ENCODE measurements around the gene FAM229B.

FAM229B gene

GRCh38 chr6:112054001-112054400, 33.4 kb upstream of the FAM229B start, which contains the start of gene CCN6:
Gene CCN6 (plus strand): TSS chr6:112054104. CDS start chr6:112054358, 254 bp downstream.
- no peak within 1 kb of the TSS for H3K27ac ChIP-seq
- TF ChIP-seq CTCF (conservative IDR thresholded peaks at IDR 0.05) (no peak), ZFX (IDR thresholded peaks at IDR 0.05) (no peak)

GRCh38 chr6:112054555-112055190, 32.7 kb upstream of the FAM229B start:
- H3K27ac ChIP-seq = no peak overlapping the region
- TF ChIP-seq ZFX (IDR thresholded peaks at IDR 0.05) = no peak
- no peak for TF ChIP-seq CTCF (conservative IDR thresholded peaks at IDR 0.05)

- no peak overlapping the region for H3K27ac ChIP-seq
- TF ChIP-seq CTCF (conservative IDR thresholded peaks at IDR 0.05) = no peak
- TF ChIP-seq ZFX (IDR thresholded peaks at IDR 0.05) = no peak
Measured at GRCh38 chr6:112058243-112059032, 29.0 kb upstream of the FAM229B start.

- no peak for TF ChIP-seq ZFX (IDR thresholded peaks at IDR 0.05)
- no peak for TF ChIP-seq CTCF (conservative IDR thresholded peaks at IDR 0.05)
Measured at GRCh38 chr6:112061605-112062004, 25.8 kb upstream of the FAM229B start.

GRCh38 chr6:112062966-112063365, 24.4 kb upstream of the FAM229B start:
- TF ChIP-seq CTCF (conservative IDR thresholded peaks at IDR 0.05) (no peak), ZFX (IDR thresholded peaks at IDR 0.05) (no peak)
- H3K27ac ChIP-seq = no peak overlapping the region

More at GRCh38 chr6:112061605-112062004, 25.8 kb upstream of the FAM229B start:
- no peak overlapping the region for H3K27ac ChIP-seq

GRCh38 chr6:112065426-112065986, 21.9 kb upstream of the FAM229B start:
- H3K27ac ChIP-seq = no peak overlapping the region
- TF ChIP-seq CTCF (conservative IDR thresholded peaks at IDR 0.05) = no peak
- TF ChIP-seq ZFX (IDR thresholded peaks at IDR 0.05) = no peak

- H3K27ac ChIP-seq = no peak overlapping the region
- TF ChIP-seq ZFX (IDR thresholded peaks at IDR 0.05) = no peak
- no peak for TF ChIP-seq CTCF (conservative IDR thresholded peaks at IDR 0.05)
Measured at GRCh38 chr6:112066606-112067005, 20.8 kb upstream of the FAM229B start.

Data from C4-2B (cell line).